Omental fat pad (tissue), 4 donors: ENCODE results near the gene NBAS. TPM values are rescaled to one million over a fixed set of nuclear protein-coding genes. Genes with fewer than 3 reads are reported as not detected.
"Not testable (repeated sequence)": the region's sequence is repeated elsewhere in the genome, so short reads cannot be mapped to it uniquely, and the experiment has no call there.

Source experiments
- ATAC-seq: fragments of 150-250 bp; one replicate; pipeline ENCODE4 v1.9.1; 2016; ENCODE audit warnings: mild to moderate bottlenecking, moderate library complexity; ENCODE audit not compliant: low FRiP score
- DNase-seq: peaks from one replicate; pipeline ENCODE4 v3.0.0-alpha.2; 2019; ENCODE audit warnings: low spot score
- CTCF ChIP-seq, 3 donors: fragments of 450-650 bp; IDR thresholded peaks; one replicate each; pipeline ENCODE4 v1.5.1; 2016 to 2017; ENCODE audit warnings: antibody characterized with exemption in 3 of 3, mild to moderate bottlenecking in 3 of 3, moderate library complexity in 2 of 3
- total RNA-seq, 4 donors: library from RNA; depleted of rRNA; stranded (reverse); fragments of >200 nt; gene quantifications; one replicate each; pipeline ENCODE4 v1.1.0, GENCODE V29; 2016

Gene NBAS
- total RNA-seq, 4 donors from 2014 or later = 29.4 to 57.7 (median 38.2) TPM

- no peak for ATAC-seq
- no peak for DNase-seq
- TF ChIP-seq CTCF (IDR thresholded peaks at IDR 0.05) = no peak
These were observed 33.9 kb downstream of the NBAS start for GRCh38 chr2:15527074-15527739.

- DNase-seq (no peak), ATAC-seq (no peak)
- no peak for TF ChIP-seq CTCF (IDR thresholded peaks at IDR 0.05)
These were observed 39.4 kb downstream of the NBAS start for GRCh38 chr2:15521641-15522181.

- DNase-seq = no peak
- no peak for ATAC-seq
- TF ChIP-seq CTCF (IDR thresholded peaks at IDR 0.05) = no peak
These were observed 40.8 kb downstream of the NBAS start for GRCh38 chr2:15520346-15520745.

- not testable (repeated sequence) for DNase-seq, ATAC-seq
These were observed 42.4 kb downstream of the NBAS start for GRCh38 chr2:15518759-15519158.

- DNase-seq = no peak
- TF ChIP-seq CTCF (IDR thresholded peaks at IDR 0.05) = no peak
- no peak for ATAC-seq
These were observed 43.3 kb downstream of the NBAS start for GRCh38 chr2:15517793-15518192.

- DNase-seq (no peak), ATAC-seq (no peak)
- no peak for TF ChIP-seq CTCF (IDR thresholded peaks at IDR 0.05)
These were observed 49.4 kb downstream of the NBAS start for GRCh38 chr2:15511686-15512085.

- ATAC-seq = no peak
- no peak for TF ChIP-seq CTCF (IDR thresholded peaks at IDR 0.05)
- DNase-seq = no peak
These were observed 50.6 kb downstream of the NBAS start for GRCh38 chr2:15510552-15510951.
